Esophagus squamous epithelium (tissue), 5 donors: ENCODE data around the gene DCDC2. TPM values are rescaled to one million over a fixed set of nuclear protein-coding genes. Genes with fewer than 3 reads are reported as not detected.

Experiments used
- DNase-seq: peaks from one replicate; lab custom pipeline; 2025; lab: John Stamatoyannopoulos, UW
- H3K27ac ChIP-seq, 4 donors: fragments of 200-600 bp; sonication (generic); one replicate each; pipeline ENCODE4 v1.5.1; 2016 to 2019; ENCODE audit warnings: mild to moderate bottlenecking in 1 of 4
- H3K27me3 ChIP-seq, 4 donors: fragments of 200-600 bp; sonication (generic); 1 replicate in 3 of 4; 2 replicates in 1 of 4; pipeline versions ENCODE4 v1.5.1 to v1.6.0; 2017 to 2021; ENCODE audit warnings: antibody characterized with exemption in 1 of 4
- H3K36me3 ChIP-seq, 3 donors: fragments of 200-600 bp; sonication (generic); one replicate each; pipeline ENCODE4 v1.5.1; 2016 to 2019
- H3K4me1 ChIP-seq, 3 donors: fragments of 200-600 bp; sonication (generic); one replicate each; pipeline ENCODE4 v1.5.1; 2017 to 2019
- H3K4me3 ChIP-seq, 4 donors: fragments of 200-600 bp; sonication (generic); 1 replicate in 3 of 4; 2 replicates in 1 of 4; pipeline ENCODE4 v1.5.1; 2016 to 2019; ENCODE audit warnings: mild to moderate bottlenecking in 2 of 4, moderate library complexity in 1 of 4
- H3K9me3 ChIP-seq, 3 donors: fragments of 200-600 bp; sonication (generic); one replicate each; pipeline ENCODE4 v1.5.1; 2016 to 2019
- POLR2A ChIP-seq, 4 donors: fragments of 450-650 bp; IDR thresholded peaks; one replicate each; pipeline ENCODE4 v1.6.1; 2017; ENCODE audit warnings: antibody characterized with exemption in 4 of 4, mild to moderate bottlenecking in 4 of 4, moderate library complexity in 3 of 4
- WGBS, 2 donors: methylation state at CpG; one replicate each; pipeline ENCODE4 v1.1.5; 2018; 5-methylcytosine and 5-hydroxymethylcytosine counted together
- intact Hi-C: fragments of 100-400 bp; cut with DNase I; formaldehyde crosslinking; loops from one replicate; pipeline ENCODE4 v1.15.0; 2022
- total RNA-seq, 4 donors: library from RNA; depleted of rRNA; stranded (reverse); fragments of >200 nt; gene quantifications; one replicate each; pipeline ENCODE4 v1.1.0, GENCODE V29; 2016
- TF ChIP-seq, protein P1 (sequence below), 6 experiments: fragments of 450-650 bp in 4 of 6; fragments of 200-600 bp in 2 of 6; sonication (generic) in 2 of 6; IDR thresholded peaks; one replicate each; pipeline ENCODE4 v1.5.1; 2016 to 2019; ENCODE audit warnings: antibody characterized with exemption in 6 of 6, mild to moderate bottlenecking in 4 of 6, moderate library complexity in 4 of 6
- donor health status: DM: yes; HTN: yes; CAD: no.

DCDC2 gene
- total RNA-seq, 4 donors from 2014 or later, result 0.15 TPM; not detected in 3

GRCh38 chr6:24257282-24257681 is 100.6 kb downstream of the DCDC2 start:
- Histone ChIP-seq H3K4me3 (no peak overlapping the region), H3K36me3 (no peaks in the 10 kb centered on the region), H3K9me3 (no peaks in the 10 kb centered on the region), H3K27ac (no peak overlapping the region), H3K4me1 (no peaks in the 10 kb centered on the region), H3K27me3 (peaks cover 0 to 8% (median 0%) of the 10 kb centered on the region in 4 donors)
- no peak for DNase-seq
- TF ChIP-seq, protein P1, sequence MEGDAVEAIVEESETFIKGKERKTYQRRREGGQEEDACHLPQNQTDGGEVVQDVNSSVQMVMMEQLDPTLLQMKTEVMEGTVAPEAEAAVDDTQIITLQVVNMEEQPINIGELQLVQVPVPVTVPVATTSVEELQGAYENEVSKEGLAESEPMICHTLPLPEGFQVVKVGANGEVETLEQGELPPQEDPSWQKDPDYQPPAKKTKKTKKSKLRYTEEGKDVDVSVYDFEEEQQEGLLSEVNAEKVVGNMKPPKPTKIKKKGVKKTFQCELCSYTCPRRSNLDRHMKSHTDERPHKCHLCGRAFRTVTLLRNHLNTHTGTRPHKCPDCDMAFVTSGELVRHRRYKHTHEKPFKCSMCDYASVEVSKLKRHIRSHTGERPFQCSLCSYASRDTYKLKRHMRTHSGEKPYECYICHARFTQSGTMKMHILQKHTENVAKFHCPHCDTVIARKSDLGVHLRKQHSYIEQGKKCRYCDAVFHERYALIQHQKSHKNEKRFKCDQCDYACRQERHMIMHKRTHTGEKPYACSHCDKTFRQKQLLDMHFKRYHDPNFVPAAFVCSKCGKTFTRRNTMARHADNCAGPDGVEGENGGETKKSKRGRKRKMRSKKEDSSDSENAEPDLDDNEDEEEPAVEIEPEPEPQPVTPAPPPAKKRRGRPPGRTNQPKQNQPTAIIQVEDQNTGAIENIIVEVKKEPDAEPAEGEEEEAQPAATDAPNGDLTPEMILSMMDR (IDR thresholded peaks at IDR 0.05), result no peak
- no peak for TF ChIP-seq POLR2A (IDR thresholded peaks at IDR 0.05)
- 84 to 90% methylated on average over 4 of the region's 4 CpGs for WGBS, 2 donors
- intact Hi-C loops, result no loop called here

- Histone ChIP-seq H3K4me3 (no peak overlapping the region), H3K4me1 (no peaks in the 10 kb centered on the region), H3K9me3 (no peaks in the 10 kb centered on the region), H3K27me3 (peaks cover 0 to 3% (median 0%) of the 10 kb centered on the region in 4 donors), H3K36me3 (no peaks in the 10 kb centered on the region), H3K27ac (no peak overlapping the region)
- TF ChIP-seq, protein P1 (IDR thresholded peaks at IDR 0.05), result no peak
- TF ChIP-seq POLR2A (IDR thresholded peaks at IDR 0.05), result no peak
- intact Hi-C loops, result no loop called here
- 57 to 80% methylated on average over 1 of the region's 1 CpG for WGBS, 2 donors
- DNase-seq, result no peak
Observed at GRCh38 chr6:24255676-24256075, 102.2 kb downstream of the DCDC2 start.

DNA sequence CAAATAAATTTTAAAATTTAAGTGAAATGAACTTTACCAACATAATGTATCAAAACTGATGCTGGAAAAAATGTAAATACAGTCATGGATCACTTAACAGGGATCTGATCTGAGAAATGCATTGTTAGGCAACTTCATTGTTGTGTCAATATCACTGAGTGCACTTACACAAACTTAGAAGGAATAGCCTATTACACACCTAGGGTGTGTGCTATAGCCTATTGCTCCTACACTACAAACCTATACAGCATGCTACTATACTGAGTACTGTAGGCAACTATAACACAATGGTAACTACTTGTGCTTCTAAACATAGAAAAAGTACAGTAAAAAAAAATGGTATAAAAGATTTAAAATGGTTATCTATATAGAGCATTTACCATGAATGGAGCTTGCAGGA is 104.5 kb downstream of the DCDC2 start:
- Histone ChIP-seq H3K4me3 (no peak overlapping the region), H3K27ac (no peak overlapping the region), H3K4me1 (no peaks in the 10 kb centered on the region), H3K9me3 (no peaks in the 10 kb centered on the region), H3K27me3 (no peaks in the 10 kb centered on the region), H3K36me3 (no peaks in the 10 kb centered on the region)
- intact Hi-C loops, result no loop called here
- TF ChIP-seq, protein P1 (IDR thresholded peaks at IDR 0.05), result no peak
- no peak for TF ChIP-seq POLR2A (IDR thresholded peaks at IDR 0.05)
- DNase-seq, result no peak

GRCh38 chr6:24252280-24252679 is 105.6 kb downstream of the DCDC2 start:
- 50 to 52% methylated on average over 1 of the region's 1 CpG for WGBS, 2 donors
- Histone ChIP-seq H3K27ac (no peak overlapping the region), H3K4me1 (no peaks in the 10 kb centered on the region), H3K4me3 (no peak overlapping the region), H3K36me3 (no peaks in the 10 kb centered on the region), H3K27me3 (no peaks in the 10 kb centered on the region), H3K9me3 (no peaks in the 10 kb centered on the region)
- TF ChIP-seq POLR2A (IDR thresholded peaks at IDR 0.05), result no peak
- TF ChIP-seq, protein P1 (IDR thresholded peaks at IDR 0.05), result no peak
- intact Hi-C loops, result no loop called here
- no peak for DNase-seq

DNA sequence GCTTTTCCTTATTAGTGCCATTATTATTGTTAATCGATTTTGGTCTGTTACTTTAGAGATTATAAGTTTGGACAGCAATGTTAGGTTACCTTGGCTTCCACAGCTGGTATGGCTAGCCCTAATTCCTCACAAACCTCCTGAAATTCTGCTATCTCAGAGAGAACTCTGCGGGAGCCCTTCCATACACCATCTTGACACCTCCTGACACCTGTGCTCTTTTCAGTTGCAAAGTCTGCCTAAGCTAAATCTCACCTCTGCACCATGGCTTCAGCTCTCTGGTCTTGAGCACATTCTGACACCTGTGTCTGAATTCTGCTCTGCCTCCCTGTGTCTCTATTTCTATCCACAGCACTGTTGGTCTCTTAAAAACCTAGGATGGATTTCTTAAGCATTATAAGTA is 106.5 kb downstream of the DCDC2 start:
- Histone ChIP-seq H3K4me3 (no peak overlapping the region), H3K27me3 (no peaks in the 10 kb centered on the region), H3K36me3 (no peaks in the 10 kb centered on the region), H3K9me3 (no peaks in the 10 kb centered on the region), H3K27ac (no peak overlapping the region), H3K4me1 (no peaks in the 10 kb centered on the region)
- WGBS, 2 donors, result 64 to 71% methylated on average over 2 of the region's 2 CpGs
- DNase-seq, result no peak
- intact Hi-C loops, result no loop called here
- TF ChIP-seq, protein P1 (IDR thresholded peaks at IDR 0.05), result no peak
- no peak for TF ChIP-seq POLR2A (IDR thresholded peaks at IDR 0.05)
